H9 (cell line): ENCODE results near the gene PLD1. TPM values are rescaled to one million over a fixed set of nuclear protein-coding genes. Genes with fewer than 3 reads are reported as not detected.

Source experiments
- DNase-seq: peaks from one replicate; pipeline ENCODE4 v3.0.0-alpha.2; 2017
- H2AFZ ChIP-seq: one replicate; pipeline ENCODE4 v1.6.1; 2013; ENCODE audit warnings: mild to moderate bottlenecking, low read length, control low read depth, moderate library complexity
- H2AK5ac ChIP-seq: 2 replicates; pipeline ENCODE4 v1.6.1; 2013; ENCODE audit warnings: low read length, control low read depth, mixed read lengths; ENCODE audit not compliant: insufficient read length
- H2BK120ac ChIP-seq: one replicate; pipeline ENCODE4 v1.6.1; 2013; ENCODE audit warnings: low read depth, mild to moderate bottlenecking, low read length, control low read depth, inconsistent platforms; ENCODE audit not compliant: poor library complexity, severe bottlenecking
- H2BK12ac ChIP-seq: 2 replicates; pipeline ENCODE4 v1.6.1; 2013; ENCODE audit warnings: low read length, control low read depth, mixed read lengths, low read depth; ENCODE audit not compliant: insufficient read length
- H2BK15ac ChIP-seq: 2 replicates; pipeline ENCODE4 v1.6.1; 2013; ENCODE audit warnings: low read depth, low read length, control low read depth
- H2BK20ac ChIP-seq: one replicate; pipeline ENCODE4 v1.6.1; 2013; ENCODE audit warnings: low read depth, mild to moderate bottlenecking, low read length, control low read depth, inconsistent platforms; ENCODE audit not compliant: poor library complexity, severe bottlenecking
- H2BK5ac ChIP-seq: 2 replicates; pipeline ENCODE4 v1.6.1; 2013; ENCODE audit warnings: low read length, control low read depth, mixed read lengths; ENCODE audit not compliant: insufficient read length
- H3K14ac ChIP-seq: 2 replicates; pipeline ENCODE4 v1.6.1; 2013; ENCODE audit warnings: low read length, control low read depth; ENCODE audit not compliant: insufficient read depth
- H3K18ac ChIP-seq: 2 replicates; pipeline ENCODE4 v1.6.1; 2013; ENCODE audit warnings: low read depth, mild to moderate bottlenecking, mixed read lengths, low read length, control low read depth; ENCODE audit not compliant: insufficient read length
- H3K23ac ChIP-seq: 2 replicates; pipeline ENCODE4 v1.6.1; 2013; ENCODE audit warnings: low read length, control low read depth, mixed read lengths, low read depth; ENCODE audit not compliant: insufficient read length
- H3K23me2 ChIP-seq: 2 replicates; pipeline ENCODE4 v1.6.1; 2013; ENCODE audit warnings: low read depth, mild to moderate bottlenecking, mixed read lengths, low read length, control low read depth; ENCODE audit not compliant: insufficient read length, poor library complexity, severe bottlenecking
- H3K27ac ChIP-seq: 2 replicates; pipeline ENCODE4 v1.5.1; 2013; ENCODE audit warnings: low read length, control low read depth, mixed read lengths, low read depth; ENCODE audit not compliant: insufficient read length
- H3K27me3 ChIP-seq: 2 replicates; pipeline ENCODE4 v1.6.1; 2013; ENCODE audit warnings: low read length, control low read depth, inconsistent platforms; ENCODE audit not compliant: insufficient read depth
- H3K4ac ChIP-seq: 2 replicates; pipeline ENCODE4 v1.6.1; 2013; ENCODE audit warnings: low read depth, mild to moderate bottlenecking, control low read depth, inconsistent platforms, low read length, moderate library complexity
- H3K4me1 ChIP-seq: 2 replicates; pipeline ENCODE4 v1.6.1; 2013; ENCODE audit warnings: low read length, control low read depth, inconsistent platforms; ENCODE audit not compliant: insufficient read depth
- H3K4me2 ChIP-seq: 2 replicates; pipeline ENCODE4 v1.6.1; 2013; ENCODE audit warnings: low read length, control low read depth, mixed read lengths; ENCODE audit not compliant: insufficient read length, insufficient read depth
- H3K56ac ChIP-seq: 2 replicates; pipeline ENCODE4 v1.6.1; 2013; ENCODE audit warnings: low read depth, mild to moderate bottlenecking, mixed read lengths, low read length, control low read depth; ENCODE audit not compliant: insufficient read length
- H3K79me1 ChIP-seq: 2 replicates; pipeline ENCODE4 v1.6.1; 2013; ENCODE audit warnings: low read depth, mild to moderate bottlenecking, moderate library complexity, low read length, control low read depth, inconsistent platforms; ENCODE audit not compliant: insufficient read depth, poor library complexity, severe bottlenecking
- H3K79me2 ChIP-seq: 2 replicates; pipeline ENCODE4 v1.6.1; 2013; ENCODE audit warnings: low read length, control low read depth, inconsistent platforms; ENCODE audit not compliant: insufficient read depth
- H3K9ac ChIP-seq: 2 replicates; pipeline ENCODE4 v1.6.1; 2013; ENCODE audit warnings: low read length, control low read depth, mixed read lengths; ENCODE audit not compliant: insufficient read length; ENCODE audit errors: extremely low read depth
- H3K9me3 ChIP-seq: one replicate; pipeline ENCODE4 v1.6.1; 2013; ENCODE audit warnings: low read depth, low read length, inconsistent platforms; ENCODE audit not compliant: control insufficient read depth
- H3T11ph ChIP-seq: one replicate; pipeline ENCODE4 v1.6.1; 2013; ENCODE audit warnings: mild to moderate bottlenecking, low read length, control low read depth, inconsistent platforms
- H4K20me1 ChIP-seq: one replicate; pipeline ENCODE4 v1.6.1; 2013; ENCODE audit not compliant: control insufficient read depth, insufficient read length, insufficient read depth
- H4K5ac ChIP-seq: 2 replicates; pipeline ENCODE4 v1.6.1; 2013; ENCODE audit warnings: low read depth, mild to moderate bottlenecking, mixed read lengths, low read length, control low read depth; ENCODE audit not compliant: insufficient read length
- H4K8ac ChIP-seq: replicated peaks from 2 replicates; pipeline ENCODE4 v1.6.1; 2013; ENCODE audit warnings: low read length, control low read depth, mixed read lengths, low read depth; ENCODE audit not compliant: insufficient read length
- H4K91ac ChIP-seq: 2 replicates; pipeline ENCODE4 v1.6.1; 2013; ENCODE audit warnings: low read depth, mild to moderate bottlenecking, moderate library complexity, mixed read lengths, low read length, control low read depth; ENCODE audit not compliant: insufficient read length
- H3K27ac Mint-ChIP-seq, 3 experiments: 2 replicates in 2 of 3; 3 replicates in 1 of 3; pipeline ENCODE4 v1.8.0; 2020 to 2021; ENCODE audit warnings: mixed read lengths in 3 of 3, mild to moderate bottlenecking in 1 of 3, moderate library complexity in 1 of 3
- H3K27me3 Mint-ChIP-seq: 2 replicates; pipeline ENCODE4 v1.8.0; 2021; ENCODE audit warnings: low read depth, mild to moderate bottlenecking, moderate library complexity, mixed read lengths
- H3K36me3 Mint-ChIP-seq, 3 experiments: 2 replicates in 2 of 3; 3 replicates in 1 of 3; pipeline ENCODE4 v1.8.0; 2020 to 2021; ENCODE audit warnings: low read depth in 3 of 3, mixed read lengths in 3 of 3; ENCODE audit not compliant: insufficient read depth in 1 of 3
- H3K4me1 Mint-ChIP-seq, 2 experiments: 2 replicates each; pipeline ENCODE4 v1.8.0; 2020; ENCODE audit warnings: mixed read lengths in 2 of 2
- H3K4me3 Mint-ChIP-seq, 2 experiments: 2 replicates in 1 of 2; 3 replicates in 1 of 2; pipeline ENCODE4 v1.8.0; 2020 to 2021; ENCODE audit warnings: mild to moderate bottlenecking in 2 of 2, mixed read lengths in 2 of 2, moderate library complexity in 1 of 2
- H3K9me3 Mint-ChIP-seq, 2 experiments: 2 replicates in 1 of 2; 3 replicates in 1 of 2; pipeline ENCODE4 v1.8.0; 2020; ENCODE audit warnings: mild to moderate bottlenecking in 2 of 2, mixed read lengths in 2 of 2, moderate library complexity in 1 of 2
- CTCF ChIP-seq: fragments of 200-600 bp; sonication (generic); conservative IDR thresholded peaks from 3 replicates; pipeline ENCODE4 v1.8.0; 2021; ENCODE audit warnings: antibody characterized with exemption, mild to moderate bottlenecking
- WGBS: extraction: QIAGEN DNeasy Blood & Tissue Kit; methylation state at CpG from one replicate; pipeline ENCODE4 v1.1.7; 2013; ENCODE audit warnings: missing lambda C conversion rate, low lambda C conversion rate, mixed read lengths; ENCODE audit not compliant: insufficient read length; ENCODE audit errors: extremely low coverage; 5-methylcytosine and 5-hydroxymethylcytosine counted together
- total RNA-seq: library from RNA; stranded (reverse); gene quantifications from 2 replicates; pipeline ENCODE4 v1.2.1, GENCODE V29; 2021

The PLD1 gene
- total RNA-seq, 1 experiment from 2014 or later: 1.8 TPM

DNA sequence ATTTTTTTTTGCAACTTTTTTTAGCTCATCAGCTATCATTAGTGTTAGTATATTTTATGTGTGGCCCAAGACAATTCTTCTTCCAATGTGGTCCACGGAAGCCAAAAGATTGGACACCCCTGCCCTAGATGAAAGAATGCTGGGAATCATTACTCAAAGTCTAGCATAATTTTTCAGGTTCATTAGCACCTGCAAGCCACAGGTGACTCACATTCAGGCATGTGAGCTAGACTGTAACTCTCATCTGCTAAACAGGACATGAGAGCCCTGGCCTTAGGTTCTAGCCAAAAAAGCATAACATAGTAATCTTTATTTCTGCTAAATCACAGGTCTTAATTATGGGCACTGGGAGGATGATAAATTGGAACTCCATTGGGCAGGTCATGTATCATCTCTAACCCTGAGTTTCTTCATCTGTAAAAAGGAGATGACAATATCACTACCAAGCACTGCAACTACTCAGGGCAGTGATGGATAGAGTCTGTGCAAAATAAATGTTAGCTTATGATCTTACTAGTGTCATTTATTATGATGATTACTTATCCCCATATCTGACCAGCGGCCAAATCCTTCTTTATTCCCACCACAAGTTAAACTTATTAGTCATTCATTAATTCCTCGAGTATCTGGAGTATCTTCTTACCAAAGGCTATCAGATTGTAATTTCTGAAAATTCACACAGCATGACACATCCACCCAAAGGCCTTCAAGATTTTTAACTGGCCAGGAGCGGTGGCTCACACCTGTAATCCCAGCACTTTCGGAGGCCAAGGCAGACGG lies 125.0 kb downstream of the PLD1 start:
- no peaks in the 10 kb centered on the region for H3K4me1 Mint-ChIP-seq
- H3K27ac Mint-ChIP-seq: no peak overlapping the region
- Histone ChIP-seq H2BK120ac (no peak overlapping the region), H3K9me3 (no peaks in the 10 kb centered on the region), H3K56ac (no peak overlapping the region), H2AFZ (no peak overlapping the region), H2BK15ac (no peak overlapping the region), H3K14ac (no peak overlapping the region), H3K27me3 (no peaks in the 10 kb centered on the region), H3K23ac (no peak overlapping the region), H4K20me1 (no peaks in the 10 kb centered on the region), H3K23me2 (no peaks in the 10 kb centered on the region), H3K18ac (no peak overlapping the region), H3K9ac (no peak overlapping the region), H3K4me2 (no peak overlapping the region), H3K27ac (no peak overlapping the region), H2AK5ac (no peak overlapping the region), H2BK20ac (no peak overlapping the region), H3K4me1 (no peaks in the 10 kb centered on the region), H3K4ac (no peak overlapping the region), H2BK5ac (no peak overlapping the region), H4K8ac (no peak overlapping the region), H4K91ac (no peak overlapping the region), H4K5ac (no peak overlapping the region), H3K79me2 (no peaks in the 10 kb centered on the region), H2BK12ac (no peak overlapping the region), H3K79me1 (no peaks in the 10 kb centered on the region), H3T11ph (no peak overlapping the region)
- no peaks in the 10 kb centered on the region for H3K9me3 Mint-ChIP-seq
- H3K36me3 Mint-ChIP-seq: no peaks in the 10 kb centered on the region
- no peak for DNase-seq
- H3K4me3 Mint-ChIP-seq: no peak overlapping the region
- no peaks in the 10 kb centered on the region; the same call in 1 of the 2 replicates for H3K27me3 Mint-ChIP-seq
- TF ChIP-seq CTCF: no peak
- no CpG with 5 or more reads among the region's 6 CpGs for WGBS
